GM23248 (cell line): ENCODE results near the gene TPCN2. TPM values are rescaled to one million over a fixed set of nuclear protein-coding genes. Genes with fewer than 3 reads are reported as not detected.

ENCODE experiments used
- DNase-seq: peaks from one replicate; pipeline ENCODE4 v3.0.0-alpha.2; 2015
- H2AFZ ChIP-seq: fragments of 200-600 bp; sonication (generic); 2 replicates; pipeline ENCODE4 v1.6.1; 2016; ENCODE audit warnings: antibody characterized with exemption
- H3F3A ChIP-seq: fragments of 200-600 bp; sonication (generic); 2 replicates; pipeline ENCODE4 v1.6.1; 2016; ENCODE audit warnings: mild to moderate bottlenecking, antibody characterized with exemption, mixed run types; ENCODE audit not compliant: insufficient read depth
- H3K27ac ChIP-seq: fragments of 200-600 bp; sonication (generic); 2 replicates; pipeline ENCODE4 v1.5.1; 2016; ENCODE audit warnings: mild to moderate bottlenecking
- H3K27me3 ChIP-seq: fragments of 200-600 bp; sonication (generic); replicated peaks from 2 replicates; pipeline ENCODE4 v1.6.1; 2016; ENCODE audit warnings: mild to moderate bottlenecking; ENCODE audit not compliant: insufficient read depth
- H3K36me3 ChIP-seq: fragments of 200-600 bp; sonication (generic); 2 replicates; pipeline ENCODE4 v1.6.1; 2016; ENCODE audit warnings: low read depth, mild to moderate bottlenecking
- H3K4me1 ChIP-seq: fragments of 200-600 bp; sonication (generic); 2 replicates; pipeline ENCODE4 v1.6.1; 2016; ENCODE audit warnings: mild to moderate bottlenecking; ENCODE audit not compliant: insufficient read depth
- H3K4me2 ChIP-seq: fragments of 200-600 bp; sonication (generic); one replicate; pipeline ENCODE4 v1.6.1; 2016; ENCODE audit warnings: mild to moderate bottlenecking; ENCODE audit not compliant: unreplicated experiment
- H3K4me3 ChIP-seq: fragments of 200-600 bp; sonication (generic); 2 replicates; pipeline ENCODE4 v1.5.1; 2016; ENCODE audit warnings: mild to moderate bottlenecking
- H3K79me2 ChIP-seq: fragments of 200-600 bp; sonication (generic); 2 replicates; pipeline ENCODE4 v1.6.1; 2016; ENCODE audit warnings: mild to moderate bottlenecking; ENCODE audit not compliant: insufficient read depth
- H3K9ac ChIP-seq: fragments of 200-600 bp; sonication (generic); 2 replicates; pipeline ENCODE4 v1.6.1; 2016; ENCODE audit warnings: mild to moderate bottlenecking
- H3K9me2 ChIP-seq: fragments of 200-600 bp; sonication (generic); 2 replicates; pipeline ENCODE4 v1.6.1; 2016; ENCODE audit warnings: mixed run types, mild to moderate bottlenecking, moderate library complexity; ENCODE audit not compliant: insufficient read depth
- H3K9me3 ChIP-seq: fragments of 200-600 bp; sonication (generic); one replicate; pipeline ENCODE4 v1.6.1; 2017; ENCODE audit warnings: low read depth
- H4K20me1 ChIP-seq: fragments of 200-600 bp; sonication (generic); 2 replicates; pipeline ENCODE4 v1.6.0; 2016; ENCODE audit not compliant: insufficient read depth
- EZH2 ChIP-seq: fragments of 200-600 bp; sonication (generic); IDR thresholded peaks from 2 replicates; pipeline ENCODE4 v1.6.1; 2018; ENCODE audit warnings: antibody characterized with exemption, mild to moderate bottlenecking; ENCODE audit not compliant: insufficient read depth, poor library complexity, severe bottlenecking
- EZH2phosphoT487 ChIP-seq: fragments of 200-600 bp; sonication (generic); IDR thresholded peaks from 2 replicates; pipeline ENCODE4 v1.6.1; 2018; ENCODE audit warnings: antibody characterized with exemption, moderate library complexity, mild to moderate bottlenecking, low read depth; ENCODE audit not compliant: insufficient read depth
- WGBS, 2 experiments: methylation state at CpG; one replicate each; pipeline ENCODE4 v1.1.6; 2015 to 2017; ENCODE audit warnings: low lambda C conversion rate in 2 of 2, low coverage in 1 of 2; ENCODE audit errors: missing lambda C conversion rate in 2 of 2; 5-methylcytosine and 5-hydroxymethylcytosine counted together
- in situ Hi-C: fragments of 300-500 bp; cut with MboI; formaldehyde crosslinking; loops from 2 replicates; pipeline ENCODE4 v1.15.0; 2020
- polyA plus RNA-seq: library from polyadenylated mRNA; unstranded; fragments of >200 nt; fragmentation: Nextera tagmentation; extraction: Ambion mirVana; gene quantifications from 2 replicates; pipeline ENCODE4 v1.2.1, GENCODE V29; 2016
- total RNA-seq: library from RNA; depleted of rRNA; stranded (reverse); fragments of >200 nt; shearing (Covaris generic); gene quantifications from 2 replicates; pipeline ENCODE4 v1.2.3, GENCODE V29; 2014

The TPCN2 gene
- total and polyA plus RNA-seq, 2 experiments from 2014 or later: 7.1 to 8.5 TPM

- no peaks in the 10 kb centered on the region for H3K36me3 ChIP-seq
- peak overlapping the region; percentile 71 for H3K27ac ChIP-seq
- in situ Hi-C loops: no loop called here
- H2AFZ ChIP-seq: no peak overlapping the region
- 7 to 11% methylated on average over 8 of the region's 8 CpGs for WGBS, 2 experiments
- H3F3A ChIP-seq: peaks cover 15% of the 10 kb centered on the region
- DNase-seq: peak; percentile 95
- no peaks in the 10 kb centered on the region for H3K27me3 ChIP-seq
- H3K4me2 ChIP-seq: peak overlapping the region; percentile 46
- no peaks in the 10 kb centered on the region for H3K9me3 ChIP-seq
- no peak for TF ChIP-seq EZH2
- no peak for TF ChIP-seq EZH2phosphoT487
- H4K20me1 ChIP-seq: no peaks in the 10 kb centered on the region
- no peak overlapping the region for H3K4me3 ChIP-seq
- H3K9me2 ChIP-seq: no peaks in the 10 kb centered on the region
- H3K79me2 ChIP-seq: no peaks in the 10 kb centered on the region
- peak overlapping the region; percentile 67 for H3K9ac ChIP-seq
- H3K4me1 ChIP-seq: peaks cover 12% of the 10 kb centered on the region
Observed at GRCh38 chr11:69000831-69001242, 47.9 kb upstream of the TPCN2 start.

GRCh38 chr11:69001243-69002081, 47.3 kb upstream of the TPCN2 start:
- H3K9me3 ChIP-seq: no peaks in the 10 kb centered on the region
- peaks cover 15% of the 10 kb centered on the region for H3F3A ChIP-seq
- no peaks in the 10 kb centered on the region for H3K36me3 ChIP-seq
- 72 to 74% methylated on average over 23 of the region's 23 CpGs for WGBS, 2 experiments
- no peaks in the 10 kb centered on the region for H3K9me2 ChIP-seq
- no peak for TF ChIP-seq EZH2phosphoT487
- H3K79me2 ChIP-seq: no peaks in the 10 kb centered on the region
- H3K27me3 ChIP-seq: no peaks in the 10 kb centered on the region
- peak overlapping the region; percentile 63 for H3K9ac ChIP-seq
- peaks cover 12% of the 10 kb centered on the region for H3K4me1 ChIP-seq
- H2AFZ ChIP-seq: no peak overlapping the region
- no peak overlapping the region for H3K4me3 ChIP-seq
- no peaks in the 10 kb centered on the region for H4K20me1 ChIP-seq
- DNase-seq: no peak
- in situ Hi-C loops: no loop called here
- peak overlapping the region; percentile 46 for H3K4me2 ChIP-seq
- peak overlapping the region; percentile 71 for H3K27ac ChIP-seq

GRCh38 chr11:69002110-69002569, 46.6 kb upstream of the TPCN2 start:
- Histone ChIP-seq H3K27ac (no peak overlapping the region), H3K79me2 (no peaks in the 10 kb centered on the region), H4K20me1 (no peaks in the 10 kb centered on the region), H3K4me2 (no peak overlapping the region), H2AFZ (no peak overlapping the region), H3F3A (peaks cover 15% of the 10 kb centered on the region), H3K36me3 (no peaks in the 10 kb centered on the region), H3K27me3 (no peaks in the 10 kb centered on the region), H3K4me3 (no peak overlapping the region), H3K4me1 (peaks cover 12% of the 10 kb centered on the region), H3K9ac (no peak overlapping the region; the same call in 1 of the 2 replicates), H3K9me2 (no peaks in the 10 kb centered on the region), H3K9me3 (no peaks in the 10 kb centered on the region)
- WGBS, 2 experiments: 47 to 55% methylated on average over 6 of the region's 6 CpGs
- DNase-seq: peak; percentile 43
- no peak for TF ChIP-seq EZH2
- no peak for TF ChIP-seq EZH2phosphoT487
- in situ Hi-C loops: no loop called here

- Histone ChIP-seq H2AFZ (no peak overlapping the region), H3K27me3 (no peaks in the 10 kb centered on the region), H3K9me2 (no peaks in the 10 kb centered on the region), H3K27ac (no peak overlapping the region), H4K20me1 (no peaks in the 10 kb centered on the region), H3K36me3 (no peaks in the 10 kb centered on the region), H3K9ac (no peak overlapping the region; the same call in 1 of the 2 replicates), H3K4me3 (no peak overlapping the region), H3F3A (peaks cover 16% of the 10 kb centered on the region), H3K9me3 (no peaks in the 10 kb centered on the region), H3K4me1 (peaks cover 14% of the 10 kb centered on the region), H3K4me2 (no peak overlapping the region), H3K79me2 (no peaks in the 10 kb centered on the region)
- in situ Hi-C loops: no loop called here
- DNase-seq: no peak
- 80 to 81% methylated on average over 11 to 13 of the region's 13 CpGs for WGBS, 2 experiments
- TF ChIP-seq EZH2 (no peak), EZH2phosphoT487 (no peak)
Observed at GRCh38 chr11:69002570-69003231, 46.0 kb upstream of the TPCN2 start.
